Mucosa of stomach (tissue), 1 donor: ENCODE data around the gene SPHKAP.
"Not testable (repeated sequence)": the region's sequence is repeated elsewhere in the genome, so short reads cannot be mapped to it uniquely, and the experiment has no call there.

Experiments used
- H3K27me3 ChIP-seq: one replicate; pipeline ENCODE4 v1.7.0; 2013; ENCODE audit warnings: mild to moderate bottlenecking, low read length; ENCODE audit not compliant: control insufficient read depth, insufficient read depth
- H3K36me3 ChIP-seq: one replicate; pipeline ENCODE4 v1.7.0; 2013; ENCODE audit warnings: low read length; ENCODE audit not compliant: control insufficient read depth, insufficient read depth
- H3K4me1 ChIP-seq: one replicate; pipeline ENCODE4 v1.7.0; 2013; ENCODE audit warnings: mild to moderate bottlenecking, low read length; ENCODE audit not compliant: control insufficient read depth, insufficient read depth
- H3K4me3 ChIP-seq: one replicate; pipeline ENCODE4 v1.7.0; 2013; ENCODE audit warnings: low read length
- H3K9ac ChIP-seq: one replicate; pipeline ENCODE4 v1.7.0; 2013; ENCODE audit warnings: mild to moderate bottlenecking, low read length, moderate library complexity
- H3K9me3 ChIP-seq: one replicate; pipeline ENCODE4 v1.7.0; 2013; ENCODE audit warnings: mild to moderate bottlenecking, low read length, moderate library complexity; ENCODE audit not compliant: control insufficient read depth
- donor health status: Pancreatic carcinoma.

SPHKAP gene

DNA sequence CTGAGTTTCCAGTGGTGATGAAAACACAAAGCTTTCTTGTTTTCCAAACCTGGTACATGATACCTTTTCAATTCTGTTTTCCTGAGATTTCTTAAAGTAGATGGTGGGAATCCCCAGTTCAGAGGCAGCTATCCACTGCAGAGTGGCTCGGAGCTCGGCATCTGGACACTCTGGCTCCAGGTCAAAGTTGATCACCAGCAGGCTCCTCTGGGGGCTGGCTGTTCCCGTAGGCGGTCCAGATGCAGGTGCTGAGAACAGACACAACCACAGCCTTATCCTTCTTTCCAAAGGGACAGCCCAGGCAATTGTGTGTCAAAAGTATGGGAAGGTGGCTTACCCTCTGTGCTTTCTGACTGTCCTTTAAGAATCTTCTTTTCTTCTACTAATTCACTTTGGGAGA is 190.6 kb downstream of the SPHKAP start:
- Histone ChIP-seq H3K9ac (no peak overlapping the region), H3K4me1 (no peaks in the 10 kb centered on the region), H3K4me3 (no peak overlapping the region), H3K9me3 (no peaks in the 10 kb centered on the region), H3K27me3 (no peaks in the 10 kb centered on the region), H3K36me3 (no peaks in the 10 kb centered on the region)

DNA sequence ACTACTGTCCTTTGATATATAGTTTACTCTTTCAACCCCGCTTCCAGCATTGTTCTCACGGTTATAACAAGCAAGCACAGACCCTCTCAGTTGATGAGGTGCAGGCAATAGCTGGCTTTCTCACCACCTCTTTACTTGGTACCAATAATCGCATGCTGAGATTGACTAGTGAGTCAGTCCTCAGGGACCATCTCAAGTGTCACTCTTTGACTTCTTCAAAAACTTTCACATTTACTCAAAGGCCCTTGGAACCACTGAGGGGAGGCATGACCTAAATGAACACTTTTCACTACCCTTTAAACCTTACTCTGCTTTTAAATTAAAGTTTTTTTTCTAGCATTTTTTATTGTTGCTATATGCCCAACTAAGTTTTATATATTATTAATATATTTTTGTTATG is 208.2 kb downstream of the SPHKAP start:
- H3K4me3 ChIP-seq, result no peak overlapping the region
- no peaks in the 10 kb centered on the region for H3K9me3 ChIP-seq
- H3K36me3 ChIP-seq, result no peaks in the 10 kb centered on the region

DNA sequence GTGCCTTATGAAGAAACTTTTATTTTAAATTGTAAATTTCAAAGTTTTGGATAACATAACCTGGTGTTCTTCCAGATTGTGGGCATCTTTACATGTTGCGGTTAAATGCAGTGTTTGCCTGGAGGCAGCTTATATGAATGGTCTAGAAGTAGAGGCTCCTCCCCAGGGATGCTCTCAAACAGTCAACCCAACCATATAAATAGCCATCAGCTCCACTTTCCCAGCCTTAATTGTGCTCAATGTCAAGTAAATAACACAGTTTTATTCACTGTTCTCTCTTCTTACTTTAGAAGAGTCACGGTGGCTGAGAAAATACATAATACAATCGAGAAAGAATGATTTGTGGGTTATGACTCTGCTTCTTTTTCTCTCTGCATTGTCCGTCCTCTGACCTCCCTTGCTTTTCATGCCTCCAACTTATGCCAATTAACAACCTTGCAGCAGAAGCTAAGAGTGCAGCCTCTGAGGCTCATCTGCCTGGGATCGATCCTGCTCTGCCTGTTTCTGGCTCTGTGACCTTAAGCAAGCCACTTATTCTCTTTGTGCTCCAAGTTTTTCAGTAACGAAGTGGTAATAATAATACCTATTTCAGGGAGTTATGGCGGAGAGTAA is 209.8 kb downstream of the SPHKAP start:
- no peaks in the 10 kb centered on the region for H3K27me3 ChIP-seq
- no peaks in the 10 kb centered on the region for H3K9me3 ChIP-seq
- H3K9ac ChIP-seq, result no peak overlapping the region
- H3K4me1 ChIP-seq, result no peaks in the 10 kb centered on the region
- H3K36me3 ChIP-seq, result no peaks in the 10 kb centered on the region
- no peak overlapping the region for H3K4me3 ChIP-seq

More for the DNA sequence above, 208.2 kb downstream of the SPHKAP start:
- no peaks in the 10 kb centered on the region for H3K27me3 ChIP-seq
- no peak overlapping the region for H3K9ac ChIP-seq
- H3K4me1 ChIP-seq, result no peaks in the 10 kb centered on the region

DNA sequence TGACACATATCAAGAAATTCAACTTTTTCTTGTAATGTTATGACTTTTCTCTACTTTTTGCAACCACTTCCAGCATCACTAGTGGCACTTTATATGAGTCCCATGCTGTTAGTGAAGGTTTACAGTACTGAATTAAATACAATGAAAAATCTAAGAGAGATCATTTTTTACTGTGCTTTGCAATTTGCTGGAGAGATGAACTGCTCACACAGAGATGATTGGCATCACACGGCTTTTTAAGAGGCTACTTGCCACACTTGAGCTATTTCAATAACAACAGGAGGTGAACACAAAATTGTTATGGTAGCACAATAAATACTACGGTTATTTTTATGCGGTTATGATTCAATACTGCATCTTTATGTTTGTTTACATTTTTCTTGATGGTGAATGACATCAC is 221.2 kb downstream of the SPHKAP start:
- Histone ChIP-seq H3K4me1 (no peaks in the 10 kb centered on the region), H3K36me3 (no peaks in the 10 kb centered on the region), H3K9me3 (no peaks in the 10 kb centered on the region), H3K4me3 (no peak overlapping the region), H3K27me3 (no peaks in the 10 kb centered on the region), H3K9ac (no peak overlapping the region)

DNA sequence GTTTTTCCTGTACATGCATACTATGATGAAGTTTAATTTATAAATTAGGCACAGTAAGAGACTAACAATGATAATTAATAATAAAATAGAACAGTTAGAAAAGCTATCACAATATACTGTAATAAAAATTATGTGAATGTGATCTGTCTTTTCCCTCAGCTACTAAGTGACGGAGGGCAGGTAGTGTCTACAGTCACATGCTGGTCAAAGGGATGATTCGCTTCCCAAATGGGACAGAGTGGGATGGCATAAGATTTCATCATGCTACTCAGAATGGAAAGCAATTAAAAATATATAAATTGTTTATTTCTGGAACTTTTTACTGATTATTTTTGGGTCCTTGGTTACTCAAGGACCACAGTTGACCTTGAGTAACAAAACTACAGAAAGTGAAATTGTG is 238.5 kb downstream of the SPHKAP start:
- no peaks in the 10 kb centered on the region for H3K36me3 ChIP-seq
- H3K9me3 ChIP-seq, result no peaks in the 10 kb centered on the region
- H3K4me3 ChIP-seq, result no peak overlapping the region
- H3K9ac ChIP-seq, result no peak overlapping the region
- no peaks in the 10 kb centered on the region for H3K27me3 ChIP-seq
- H3K4me1 ChIP-seq, result no peaks in the 10 kb centered on the region

DNA sequence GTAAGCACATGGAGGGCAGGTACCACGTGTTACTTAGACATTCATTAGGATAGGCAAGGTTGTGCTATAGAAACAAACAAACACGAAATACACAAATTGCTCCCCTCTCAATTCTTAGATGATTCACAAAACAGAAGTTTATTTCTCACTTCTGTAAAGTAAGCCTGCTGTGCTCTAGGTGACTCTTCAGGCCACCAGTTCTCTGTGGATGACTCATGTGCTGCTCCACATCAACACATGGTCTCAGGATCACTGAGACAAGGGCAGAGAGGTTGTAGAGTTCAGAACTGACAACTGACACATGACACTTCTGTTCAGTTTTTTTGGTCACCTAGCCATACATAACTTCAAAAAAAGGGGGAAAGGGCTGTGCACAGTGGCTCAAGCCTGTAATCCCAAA is 239.5 kb downstream of the SPHKAP start:
- no peak overlapping the region for H3K4me3 ChIP-seq
- no peak overlapping the region for H3K9ac ChIP-seq
- no peaks in the 10 kb centered on the region for H3K36me3 ChIP-seq
- no peaks in the 10 kb centered on the region for H3K4me1 ChIP-seq
- no peaks in the 10 kb centered on the region for H3K27me3 ChIP-seq
- H3K9me3 ChIP-seq, result no peaks in the 10 kb centered on the region

DNA sequence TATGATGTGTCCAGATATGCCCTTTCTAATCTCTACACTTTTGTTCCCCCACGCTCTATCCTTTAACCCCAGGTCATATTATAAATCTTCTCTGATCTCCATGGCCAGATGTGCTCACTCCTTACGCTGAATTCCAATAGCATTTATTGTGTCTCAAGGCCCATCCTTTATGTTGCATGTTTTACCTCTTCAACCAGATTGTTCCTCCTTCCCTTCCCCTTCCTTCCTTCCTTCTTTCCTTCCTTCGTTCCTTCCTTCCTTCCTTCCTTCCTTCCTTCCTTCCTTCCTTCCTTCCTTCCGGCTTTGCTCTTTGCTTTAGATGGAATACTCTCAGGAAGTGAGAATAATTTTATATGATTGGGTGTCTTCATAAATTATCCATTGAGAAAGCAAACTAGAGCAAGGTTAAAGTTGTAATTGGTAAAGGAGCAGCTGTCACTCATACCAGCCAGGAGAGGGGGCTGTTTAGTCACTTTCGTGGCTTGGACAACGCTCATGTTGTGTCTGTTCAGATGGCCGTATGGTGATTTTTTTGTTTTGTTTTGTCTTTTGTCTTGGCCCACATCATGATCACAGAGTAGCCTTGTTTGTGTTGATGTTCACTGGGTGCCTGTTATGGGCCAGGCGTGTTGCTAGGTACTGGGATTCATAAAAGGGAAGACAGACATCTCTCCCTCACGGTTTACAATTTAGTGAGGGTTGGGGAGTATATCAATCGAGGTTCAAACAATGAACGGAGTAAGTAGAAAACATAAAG is 242.0 kb downstream of the SPHKAP start:
- no peak overlapping the region for H3K9ac ChIP-seq
- H3K9me3 ChIP-seq, result no peaks in the 10 kb centered on the region
- no peak overlapping the region for H3K4me3 ChIP-seq
- no peaks in the 10 kb centered on the region for H3K36me3 ChIP-seq
- no peaks in the 10 kb centered on the region for H3K4me1 ChIP-seq
- no peaks in the 10 kb centered on the region for H3K27me3 ChIP-seq

DNA sequence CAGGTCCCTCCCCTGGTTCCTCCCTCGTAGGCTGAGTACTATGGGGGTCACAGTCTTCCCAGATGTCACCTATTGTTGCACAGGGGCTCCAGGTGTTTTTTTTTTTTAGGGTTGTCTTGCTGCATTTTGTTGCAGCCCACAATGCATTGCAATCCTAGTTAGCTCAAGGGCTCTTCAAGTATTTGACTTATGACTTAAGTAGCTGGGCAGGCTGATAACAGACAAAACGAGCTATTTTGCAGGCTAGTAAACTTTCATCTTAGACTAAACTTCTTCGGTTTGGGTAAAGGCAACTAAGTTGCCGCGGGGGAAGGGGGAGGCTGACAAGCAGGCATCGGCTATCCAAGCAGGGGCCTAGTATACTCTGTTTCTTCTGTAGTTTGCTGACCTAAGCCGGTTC is 245.2 kb downstream of the SPHKAP start:
- H3K4me3 ChIP-seq, H3K4me1 ChIP-seq, H3K9ac ChIP-seq, H3K36me3 ChIP-seq, H3K9me3 ChIP-seq, H3K27me3 ChIP-seq: not testable (repeated sequence)

DNA sequence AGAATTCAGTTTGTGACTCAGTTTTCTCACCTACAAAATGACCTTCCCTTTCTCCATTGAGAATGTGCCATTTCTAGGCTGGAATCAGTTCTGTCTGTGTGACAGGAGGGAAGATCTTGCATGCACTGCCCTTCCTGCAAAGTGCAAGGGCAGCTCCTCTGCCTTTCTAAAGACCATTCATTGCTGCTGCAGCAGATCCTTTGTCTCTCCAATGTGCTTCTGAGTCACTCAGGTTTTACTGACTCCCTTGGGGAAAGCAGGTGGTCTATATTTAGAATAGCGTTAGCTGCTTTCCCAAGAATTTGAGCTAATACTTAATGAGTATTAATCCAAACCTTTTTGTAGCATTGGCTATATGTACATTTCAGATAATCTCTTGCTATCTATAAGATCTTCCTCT is 247.6 kb downstream of the SPHKAP start:
- Histone ChIP-seq H3K36me3 (no peaks in the 10 kb centered on the region), H3K27me3 (no peaks in the 10 kb centered on the region), H3K9ac (no peak overlapping the region), H3K4me1 (no peaks in the 10 kb centered on the region), H3K4me3 (no peak overlapping the region), H3K9me3 (no peaks in the 10 kb centered on the region)

DNA sequence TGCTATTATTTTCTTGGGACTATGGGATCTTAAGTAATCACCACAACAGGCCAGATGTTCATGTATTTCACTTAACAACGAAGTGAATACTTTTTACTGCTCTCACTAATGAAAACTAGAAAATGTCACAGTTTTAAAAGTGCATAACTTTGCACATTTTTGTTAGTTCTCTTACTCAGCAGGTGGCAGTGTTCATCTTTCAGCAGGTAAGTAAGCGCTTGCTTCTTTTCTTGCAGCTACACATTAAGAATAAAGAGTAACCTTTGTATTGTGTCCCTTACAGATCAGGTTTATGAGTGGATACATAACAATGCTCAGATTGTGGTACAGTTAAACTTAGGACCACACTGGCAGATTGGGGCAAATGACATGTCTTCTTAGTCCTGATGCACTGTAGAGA is 249.1 kb downstream of the SPHKAP start:
- H3K9ac ChIP-seq, result no peak overlapping the region
- no peaks in the 10 kb centered on the region for H3K36me3 ChIP-seq
- no peaks in the 10 kb centered on the region for H3K27me3 ChIP-seq
- no peak overlapping the region for H3K4me3 ChIP-seq
- H3K9me3 ChIP-seq, result peaks cover 4% of the 10 kb centered on the region
- H3K4me1 ChIP-seq, result no peaks in the 10 kb centered on the region

DNA sequence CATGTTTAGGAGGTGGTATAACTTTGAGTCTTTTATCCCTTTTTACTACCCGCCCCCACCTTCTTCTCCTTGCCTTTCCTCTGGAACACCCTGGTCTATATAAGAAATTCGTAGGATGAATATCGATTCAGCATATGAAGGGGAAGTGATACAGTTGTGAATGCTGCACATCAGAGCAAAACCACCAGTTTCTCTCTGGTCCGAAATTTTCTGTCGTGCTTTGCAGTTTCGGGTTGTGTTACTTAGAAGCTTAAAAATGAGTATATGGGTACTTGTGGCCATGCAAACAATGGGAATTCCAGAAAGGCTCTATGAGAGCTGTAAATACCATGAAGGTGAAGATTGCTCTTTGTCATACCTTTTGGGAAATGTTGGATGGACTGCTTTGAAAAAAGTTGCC is 249.5 kb downstream of the SPHKAP start:
- peaks cover 4% of the 10 kb centered on the region for H3K9me3 ChIP-seq
- H3K4me3 ChIP-seq, result no peak overlapping the region
- no peaks in the 10 kb centered on the region for H3K36me3 ChIP-seq
- H3K9ac ChIP-seq, result no peak overlapping the region
- H3K4me1 ChIP-seq, result no peaks in the 10 kb centered on the region
- H3K27me3 ChIP-seq, result no peaks in the 10 kb centered on the region
